Keratinocyte (primary cell): ENCODE measurements around the gene PARD3B. TPM values are rescaled to one million over a fixed set of nuclear protein-coding genes. Genes with fewer than 3 reads are reported as not detected.

Experiments
- DNase-seq: peaks from one replicate; pipeline ENCODE4 v3.0.0-alpha.2; 2011; ENCODE audit warnings: low read depth, missing footprints, low spot score
- FAIRE-seq: peaks from 2 replicates; lab custom pipeline; 2011; peaks lifted over from hg19 to GRCh38; lab: Jason Lieb, UNC
- H2AFZ ChIP-seq: 2 replicates; pipeline ENCODE4 v1.6.0; 2012; ENCODE audit warnings: low read length, control low read depth, inconsistent platforms; ENCODE audit not compliant: control insufficient read depth
- H3K27ac ChIP-seq: 2 replicates; pipeline ENCODE4 v1.5.1; 2011; ENCODE audit warnings: low read length; ENCODE audit not compliant: control insufficient read depth, insufficient read depth
- H3K27me3 ChIP-seq: 3 replicates; pipeline ENCODE4 v1.6.0; 2011; ENCODE audit warnings: low read length; ENCODE audit not compliant: control insufficient read depth, insufficient read depth; ENCODE audit errors: extremely low read depth
- H3K36me3 ChIP-seq, 2 experiments: 2 replicates in 1 of 2; 3 replicates in 1 of 2; pipeline ENCODE4 v1.5.1; 2011; ENCODE audit warnings: low read length in 2 of 2, mild to moderate bottlenecking in 1 of 2; ENCODE audit not compliant: control insufficient read depth in 2 of 2, insufficient read depth in 2 of 2; ENCODE audit errors: extremely low read depth in 1 of 2
- H3K4me1 ChIP-seq: 3 replicates; pipeline ENCODE4 v1.5.1; 2011; ENCODE audit warnings: low read length; ENCODE audit not compliant: control insufficient read depth, insufficient read depth; ENCODE audit errors: extremely low read depth
- H3K4me2 ChIP-seq: 3 replicates; pipeline ENCODE4 v1.6.0; 2011; ENCODE audit warnings: low read depth, low read length; ENCODE audit not compliant: control insufficient read depth, insufficient read depth; ENCODE audit errors: extremely low read depth
- H3K4me3 ChIP-seq, 3 experiments: fragments of 200-600 bp in 1 of 3; sonication (generic) in 1 of 3; 2 replicates in 2 of 3; 3 replicates in 1 of 3; pipeline ENCODE4 v1.5.1; 2011 to 2016; ENCODE audit warnings: low read length in 3 of 3, mild to moderate bottlenecking in 3 of 3, control low read depth in 2 of 3, inconsistent platforms in 1 of 3, low read depth in 1 of 3, mixed read lengths in 1 of 3, mixed run types in 1 of 3, moderate library complexity in 1 of 3; ENCODE audit not compliant: control insufficient read depth in 2 of 3, insufficient read depth in 2 of 3; ENCODE audit errors: extremely low read depth in 1 of 3
- H3K79me2 ChIP-seq: 2 replicates; pipeline ENCODE4 v1.6.0; 2012; ENCODE audit warnings: low read length; ENCODE audit not compliant: control insufficient read depth, insufficient read depth
- H3K9ac ChIP-seq: 3 replicates; pipeline ENCODE4 v1.6.0; 2011; ENCODE audit warnings: low read length; ENCODE audit not compliant: control insufficient read depth, insufficient read depth; ENCODE audit errors: extremely low read depth
- H3K9me1 ChIP-seq: 3 replicates; pipeline ENCODE4 v1.6.0; 2011; ENCODE audit warnings: low read length; ENCODE audit not compliant: control insufficient read depth, insufficient read depth; ENCODE audit errors: extremely low read depth
- H3K9me3 ChIP-seq: 2 replicates; pipeline ENCODE4 v1.5.1; 2012; ENCODE audit warnings: low read depth, low read length; ENCODE audit not compliant: control insufficient read depth
- H4K20me1 ChIP-seq: 3 replicates; pipeline ENCODE4 v1.6.0; 2011; ENCODE audit warnings: low read length; ENCODE audit not compliant: control insufficient read depth, insufficient read depth; ENCODE audit errors: extremely low read depth
- CTCF ChIP-seq, 3 experiments: IDR thresholded peaks in 1 of 3; conservative IDR thresholded peaks in 1 of 3; optimal IDR thresholded peaks in 1 of 3; 2 replicates in 2 of 3; 3 replicates in 1 of 3; pipeline versions ENCODE3 to v1.5.1; 2011; ENCODE audit warnings: low read length in 3 of 3, mild to moderate bottlenecking in 3 of 3, moderate library complexity in 2 of 3, control low read depth in 1 of 3, inconsistent platforms in 1 of 3; ENCODE audit not compliant: insufficient read depth in 2 of 3; ENCODE audit errors: extremely low read depth in 1 of 3
- EZH2 ChIP-seq: IDR thresholded peaks from one replicate; pipeline ENCODE4 v1.6.1; 2012; ENCODE audit warnings: inconsistent platforms, mild to moderate bottlenecking, low read length, moderate library complexity
- dilution Hi-C: fragments of 300-500 bp; cut with MboI; formaldehyde crosslinking; loops from one replicate; pipeline ENCODE4 v1.7.0; 2020; ENCODE audit warnings: low sequenced_read_pairs; ENCODE audit not compliant: extremely low pct_ligation_motif_present
- polyA plus RNA-seq, 5 experiments: library from polyadenylated mRNA; depleted of rRNA in 3 of 5; stranded (reverse) in 3 of 5; stranded (forward) in 1 of 5; unstranded in 1 of 5; fragments of >200 nt; gene quantifications; 1 replicate in 1 of 5; 2 replicates in 3 of 5; 3 replicates in 1 of 5; pipeline versions ENCODE4 v1.2.1 to v1.2.3, GENCODE V29; 2011 to 2012; ENCODE audit warnings: missing spikeins in 2 of 5, low read depth in 1 of 5, low replicate concordance in 1 of 5

The PARD3B gene
- polyA plus RNA-seq, 1 donor (not counting 4 experiments of a cell fraction or from before 2014, with no cell fraction given) = 1.2 TPM

GRCh38 chr2:204655101-204655500 lies 109.8 kb downstream of the PARD3B start:
- Histone ChIP-seq H3K27ac (no peak overlapping the region), H3K9me3 (no peaks in the 10 kb centered on the region), H3K4me2 (no peak overlapping the region), H3K79me2 (no peaks in the 10 kb centered on the region), H4K20me1 (no peaks in the 10 kb centered on the region), H3K4me1 (peaks cover 11% of the 10 kb centered on the region), H3K27me3 (no peaks in the 10 kb centered on the region), H3K4me3 (no peak overlapping the region), H3K9ac (no peak overlapping the region), H2AFZ (no peak overlapping the region), H3K36me3 (no peaks in the 10 kb centered on the region), H3K9me1 (no peaks in the 10 kb centered on the region)
- peak; percentile 68 for FAIRE-seq
- TF ChIP-seq EZH2 (no peak), CTCF (optimal IDR thresholded peaks at IDR 0.05 in 1 of 3, IDR thresholded peaks at IDR 0.05 in 1 of 3, conservative IDR thresholded peaks at IDR 0.05 in 1 of 3; ENCODE audit: extremely low read depth in 1 of 3, insufficient read depth in 2 of 3, low read length in 3 of 3) (no peak)
- DNase-seq = no peak
- dilution Hi-C loops = no loop called here

GRCh38 chr2:204655626-204656025 lies 110.4 kb downstream of the PARD3B start:
- no peaks in the 10 kb centered on the region for H3K27me3 ChIP-seq

More at GRCh38 chr2:204655626-204656025, 110.4 kb downstream of the PARD3B start:
- Histone ChIP-seq H3K79me2 (no peaks in the 10 kb centered on the region), H4K20me1 (no peaks in the 10 kb centered on the region), H3K4me2 (no peak overlapping the region), H3K9me1 (no peaks in the 10 kb centered on the region), H3K4me1 (peaks cover 11% of the 10 kb centered on the region), H3K36me3 (no peaks in the 10 kb centered on the region), H3K9ac (no peak overlapping the region), H3K4me3 (no peak overlapping the region), H3K9me3 (no peaks in the 10 kb centered on the region), H2AFZ (no peak overlapping the region), H3K27ac (no peak overlapping the region)
- DNase-seq = no peak
- TF ChIP-seq CTCF (optimal IDR thresholded peaks at IDR 0.05 in 1 of 3, IDR thresholded peaks at IDR 0.05 in 1 of 3, conservative IDR thresholded peaks at IDR 0.05 in 1 of 3; ENCODE audit: extremely low read depth in 1 of 3, insufficient read depth in 2 of 3, low read length in 3 of 3) = no peak
- TF ChIP-seq EZH2 = no peak
- dilution Hi-C loops = no loop called here
- no peak for FAIRE-seq
